Keratinocyte (primary cell): ENCODE data around the gene SLC37A1. TPM values are rescaled to one million over a fixed set of nuclear protein-coding genes. Genes with fewer than 3 reads are reported as not detected.

ENCODE experiments used
- DNase-seq: peaks from one replicate; pipeline ENCODE4 v3.0.0-alpha.2; 2011; ENCODE audit warnings: low read depth, missing footprints, low spot score
- FAIRE-seq: peaks from 2 replicates; lab custom pipeline; 2011; peaks lifted over from hg19 to GRCh38; lab: Jason Lieb, UNC
- H2AFZ ChIP-seq: 2 replicates; pipeline ENCODE4 v1.6.0; 2012; ENCODE audit warnings: low read length, control low read depth, inconsistent platforms; ENCODE audit not compliant: control insufficient read depth
- H3K27ac ChIP-seq: 2 replicates; pipeline ENCODE4 v1.5.1; 2011; ENCODE audit warnings: low read length; ENCODE audit not compliant: control insufficient read depth, insufficient read depth
- H3K27me3 ChIP-seq: 3 replicates; pipeline ENCODE4 v1.6.0; 2011; ENCODE audit warnings: low read length; ENCODE audit not compliant: control insufficient read depth, insufficient read depth; ENCODE audit errors: extremely low read depth
- H3K36me3 ChIP-seq, 2 experiments: 2 replicates in 1 of 2; 3 replicates in 1 of 2; pipeline ENCODE4 v1.5.1; 2011; ENCODE audit warnings: low read length in 2 of 2, mild to moderate bottlenecking in 1 of 2; ENCODE audit not compliant: control insufficient read depth in 2 of 2, insufficient read depth in 2 of 2; ENCODE audit errors: extremely low read depth in 1 of 2
- H3K4me1 ChIP-seq: 3 replicates; pipeline ENCODE4 v1.5.1; 2011; ENCODE audit warnings: low read length; ENCODE audit not compliant: control insufficient read depth, insufficient read depth; ENCODE audit errors: extremely low read depth
- H3K4me2 ChIP-seq: 3 replicates; pipeline ENCODE4 v1.6.0; 2011; ENCODE audit warnings: low read depth, low read length; ENCODE audit not compliant: control insufficient read depth, insufficient read depth; ENCODE audit errors: extremely low read depth
- H3K4me3 ChIP-seq, 3 experiments: fragments of 200-600 bp in 1 of 3; sonication (generic) in 1 of 3; 2 replicates in 2 of 3; 3 replicates in 1 of 3; pipeline ENCODE4 v1.5.1; 2011 to 2016; ENCODE audit warnings: low read length in 3 of 3, mild to moderate bottlenecking in 3 of 3, control low read depth in 2 of 3, inconsistent platforms in 1 of 3, low read depth in 1 of 3, mixed read lengths in 1 of 3, mixed run types in 1 of 3, moderate library complexity in 1 of 3; ENCODE audit not compliant: control insufficient read depth in 2 of 3, insufficient read depth in 2 of 3; ENCODE audit errors: extremely low read depth in 1 of 3
- H3K79me2 ChIP-seq: 2 replicates; pipeline ENCODE4 v1.6.0; 2012; ENCODE audit warnings: low read length; ENCODE audit not compliant: control insufficient read depth, insufficient read depth
- H3K9ac ChIP-seq: 3 replicates; pipeline ENCODE4 v1.6.0; 2011; ENCODE audit warnings: low read length; ENCODE audit not compliant: control insufficient read depth, insufficient read depth; ENCODE audit errors: extremely low read depth
- H3K9me1 ChIP-seq: 3 replicates; pipeline ENCODE4 v1.6.0; 2011; ENCODE audit warnings: low read length; ENCODE audit not compliant: control insufficient read depth, insufficient read depth; ENCODE audit errors: extremely low read depth
- H3K9me3 ChIP-seq: 2 replicates; pipeline ENCODE4 v1.5.1; 2012; ENCODE audit warnings: low read depth, low read length; ENCODE audit not compliant: control insufficient read depth
- H4K20me1 ChIP-seq: 3 replicates; pipeline ENCODE4 v1.6.0; 2011; ENCODE audit warnings: low read length; ENCODE audit not compliant: control insufficient read depth, insufficient read depth; ENCODE audit errors: extremely low read depth
- CTCF ChIP-seq, 3 experiments: IDR thresholded peaks in 1 of 3; conservative IDR thresholded peaks in 1 of 3; optimal IDR thresholded peaks in 1 of 3; 2 replicates in 2 of 3; 3 replicates in 1 of 3; pipeline versions ENCODE3 to v1.5.1; 2011; ENCODE audit warnings: low read length in 3 of 3, mild to moderate bottlenecking in 3 of 3, moderate library complexity in 2 of 3, control low read depth in 1 of 3, inconsistent platforms in 1 of 3; ENCODE audit not compliant: insufficient read depth in 2 of 3; ENCODE audit errors: extremely low read depth in 1 of 3
- EZH2 ChIP-seq: IDR thresholded peaks from one replicate; pipeline ENCODE4 v1.6.1; 2012; ENCODE audit warnings: inconsistent platforms, mild to moderate bottlenecking, low read length, moderate library complexity
- dilution Hi-C: fragments of 300-500 bp; cut with MboI; formaldehyde crosslinking; loops from one replicate; pipeline ENCODE4 v1.7.0; 2020; ENCODE audit warnings: low sequenced_read_pairs; ENCODE audit not compliant: extremely low pct_ligation_motif_present
- polyA plus RNA-seq, 5 experiments: library from polyadenylated mRNA; depleted of rRNA in 3 of 5; stranded (reverse) in 3 of 5; stranded (forward) in 1 of 5; unstranded in 1 of 5; fragments of >200 nt; gene quantifications; 1 replicate in 1 of 5; 2 replicates in 3 of 5; 3 replicates in 1 of 5; pipeline versions ENCODE4 v1.2.1 to v1.2.3, GENCODE V29; 2011 to 2012; ENCODE audit warnings: missing spikeins in 2 of 5, low read depth in 1 of 5, low replicate concordance in 1 of 5

Gene SLC37A1
- polyA plus RNA-seq, 1 donor (not counting 4 experiments of a cell fraction or from before 2014, with no cell fraction given), result 4.1 TPM

- H3K79me2 ChIP-seq, result no peaks in the 10 kb centered on the region
- H3K4me2 ChIP-seq, result no peak overlapping the region
- no peaks in the 10 kb centered on the region for H3K4me1 ChIP-seq
- dilution Hi-C loops, result no loop called here
- TF ChIP-seq CTCF (optimal IDR thresholded peaks at IDR 0.05 in 1 of 3, IDR thresholded peaks at IDR 0.05 in 1 of 3, conservative IDR thresholded peaks at IDR 0.05 in 1 of 3; ENCODE audit: extremely low read depth in 1 of 3, insufficient read depth in 2 of 3, low read length in 3 of 3) (no peak), EZH2 (no peak)
- H3K27ac ChIP-seq, result no peak overlapping the region
- DNase-seq (no peak), FAIRE-seq (no peak)
- H2AFZ ChIP-seq, result no peak overlapping the region
- peaks cover 0 to 8% of the 10 kb centered on the region in 2 experiments for H3K36me3 ChIP-seq
- H3K9ac ChIP-seq, result no peak overlapping the region
- no peaks in the 10 kb centered on the region for H4K20me1 ChIP-seq
- H3K9me3 ChIP-seq, result no peaks in the 10 kb centered on the region
- H3K4me3 ChIP-seq, result no peak overlapping the region
- no peaks in the 10 kb centered on the region for H3K27me3 ChIP-seq
- H3K9me1 ChIP-seq, result no peaks in the 10 kb centered on the region
These were observed 47.0 kb downstream of the SLC37A1 start for GRCh38 chr21:42560517-42561179.

- FAIRE-seq, result no peak
These were observed 48.4 kb downstream of the SLC37A1 start for GRCh38 chr21:42561762-42562650.

More at GRCh38 chr21:42561762-42562650, 48.4 kb downstream of the SLC37A1 start:
- Histone ChIP-seq H3K4me1 (no peaks in the 10 kb centered on the region), H4K20me1 (no peaks in the 10 kb centered on the region), H3K36me3 (peaks cover 0 to 8% of the 10 kb centered on the region in 2 experiments), H2AFZ (no peak overlapping the region), H3K4me3 (no peak overlapping the region), H3K9me1 (no peaks in the 10 kb centered on the region), H3K9ac (no peak overlapping the region), H3K27me3 (no peaks in the 10 kb centered on the region), H3K9me3 (no peaks in the 10 kb centered on the region), H3K27ac (no peak overlapping the region), H3K4me2 (no peak overlapping the region), H3K79me2 (no peaks in the 10 kb centered on the region)
- dilution Hi-C loops, result no loop called here
- no peak for DNase-seq
- no peak for TF ChIP-seq EZH2
- no peak for TF ChIP-seq CTCF (optimal IDR thresholded peaks at IDR 0.05 in 1 of 3, IDR thresholded peaks at IDR 0.05 in 1 of 3, conservative IDR thresholded peaks at IDR 0.05 in 1 of 3; ENCODE audit: extremely low read depth in 1 of 3, insufficient read depth in 2 of 3, low read length in 3 of 3)
